KMS-11 (cell line): ENCODE measurements around the gene STK32C.

ENCODE experiments used
- H2AFZ ChIP-seq: fragments of 200-600 bp; sonication (generic); 2 replicates; pipeline ENCODE4 v1.6.1; 2016; ENCODE audit warnings: antibody characterized with exemption, mixed run types, low read depth
- H3K27ac ChIP-seq: fragments of 200-600 bp; sonication (generic); 2 replicates; pipeline ENCODE4 v1.6.1; 2016; ENCODE audit warnings: mild to moderate bottlenecking, mixed run types
- H3K27me3 ChIP-seq: fragments of 200-600 bp; sonication (generic); 2 replicates; pipeline ENCODE4 v1.6.1; 2017; ENCODE audit warnings: mild to moderate bottlenecking, low read depth, mixed run types, moderate library complexity; ENCODE audit not compliant: insufficient read depth
- H3K36me3 ChIP-seq: fragments of 200-600 bp; sonication (generic); 2 replicates; pipeline ENCODE4 v1.6.1; 2017; ENCODE audit warnings: mild to moderate bottlenecking, mixed run types; ENCODE audit not compliant: insufficient read depth
- H3K4me1 ChIP-seq: fragments of 200-600 bp; sonication (generic); 2 replicates; pipeline ENCODE4 v1.6.1; 2016; ENCODE audit warnings: mild to moderate bottlenecking, low read depth, mixed run types; ENCODE audit not compliant: poor library complexity, severe bottlenecking
- H3K4me2 ChIP-seq: fragments of 200-600 bp; sonication (generic); 2 replicates; pipeline ENCODE4 v1.7.0; 2016; ENCODE audit warnings: mild to moderate bottlenecking, mixed run types
- H3K4me3 ChIP-seq: fragments of 200-600 bp; sonication (generic); IDR thresholded peaks from 2 replicates; pipeline ENCODE4 v1.6.1; 2017; ENCODE audit warnings: low read depth, low read length, mixed read lengths; ENCODE audit not compliant: insufficient read depth
- H3K79me2 ChIP-seq: fragments of 200-600 bp; sonication (generic); 2 replicates; pipeline ENCODE4 v1.6.1; 2016; ENCODE audit warnings: low read depth, mixed run types; ENCODE audit not compliant: insufficient read depth
- H3K9ac ChIP-seq: fragments of 200-600 bp; sonication (generic); 2 replicates; pipeline ENCODE4 v1.6.1; 2016; ENCODE audit warnings: mild to moderate bottlenecking, mixed run types
- H4K20me1 ChIP-seq: fragments of 200-600 bp; sonication (generic); 2 replicates; pipeline ENCODE4 v1.6.1; 2016; ENCODE audit warnings: mild to moderate bottlenecking, mixed run types; ENCODE audit not compliant: insufficient read depth
- CTCF ChIP-seq: fragments of 200-600 bp; sonication (generic); conservative IDR thresholded peaks from 2 replicates; pipeline ENCODE4 v1.6.1; 2017; ENCODE audit warnings: low read depth, mild to moderate bottlenecking, antibody characterized with exemption, low read length, moderate library complexity, mixed read lengths

STK32C gene

GRCh38 chr10:132237396-132237795 lies 70.4 kb downstream of the STK32C start:
- Histone ChIP-seq H4K20me1 (no peaks in the 10 kb centered on the region), H3K4me2 (no peak overlapping the region), H2AFZ (no peak overlapping the region), H3K27me3 (peaks cover 54% of the 10 kb centered on the region; the same call in 1 of the 2 replicates), H3K27ac (no peak overlapping the region), H3K36me3 (no peaks in the 10 kb centered on the region), H3K9ac (no peak overlapping the region), H3K4me1 (no peaks in the 10 kb centered on the region), H3K79me2 (no peaks in the 10 kb centered on the region), H3K4me3 (no peak overlapping the region)
- TF ChIP-seq CTCF, result no peak

- no peak overlapping the region for H3K27ac ChIP-seq
- H3K9ac ChIP-seq, result no peak overlapping the region
- no peak for TF ChIP-seq CTCF
- no peak overlapping the region for H2AFZ ChIP-seq
- peaks cover 53% of the 10 kb centered on the region; the same call in 1 of the 2 replicates for H3K27me3 ChIP-seq
- no peaks in the 10 kb centered on the region for H3K79me2 ChIP-seq
- no peak overlapping the region for H3K4me3 ChIP-seq
- no peak overlapping the region for H3K4me2 ChIP-seq
- no peaks in the 10 kb centered on the region for H3K36me3 ChIP-seq
- no peaks in the 10 kb centered on the region for H4K20me1 ChIP-seq
- H3K4me1 ChIP-seq, result no peaks in the 10 kb centered on the region
These were observed 70.9 kb downstream of the STK32C start for GRCh38 chr10:132236881-132237280.

GRCh38 chr10:132236161-132236560 lies 71.6 kb downstream of the STK32C start:
- peaks cover 53% of the 10 kb centered on the region; the same call in 1 of the 2 replicates for H3K27me3 ChIP-seq
- H2AFZ ChIP-seq, result no peak overlapping the region
- no peak overlapping the region for H3K27ac ChIP-seq
- H3K36me3 ChIP-seq, result no peaks in the 10 kb centered on the region
- no peaks in the 10 kb centered on the region for H3K79me2 ChIP-seq
- no peak overlapping the region for H3K4me3 ChIP-seq
- H3K4me1 ChIP-seq, result no peaks in the 10 kb centered on the region
- no peak overlapping the region for H3K4me2 ChIP-seq
- no peak for TF ChIP-seq CTCF
- H4K20me1 ChIP-seq, result no peaks in the 10 kb centered on the region
- no peak overlapping the region for H3K9ac ChIP-seq

- Histone ChIP-seq H3K4me2 (no peak overlapping the region), H3K4me3 (no peak overlapping the region), H3K36me3 (no peaks in the 10 kb centered on the region), H3K27me3 (peaks cover 47% of the 10 kb centered on the region; the same call in 1 of the 2 replicates), H4K20me1 (no peaks in the 10 kb centered on the region), H3K79me2 (no peaks in the 10 kb centered on the region), H2AFZ (no peak overlapping the region), H3K27ac (no peak overlapping the region), H3K4me1 (no peaks in the 10 kb centered on the region), H3K9ac (no peak overlapping the region)
- TF ChIP-seq CTCF, result no peak
These were observed 72.9 kb downstream of the STK32C start for GRCh38 chr10:132234860-132235259.
